Subcutaneous abdominal adipose tissue (tissue), 5 donors: ENCODE results near the gene PGAM2.

ENCODE experiments used
- H3K27ac ChIP-seq: one replicate; pipeline ENCODE4 v1.7.0; 2013; ENCODE audit warnings: low read depth, mild to moderate bottlenecking, inconsistent platforms, low read length, moderate library complexity
- H3K27me3 ChIP-seq, 5 donors: one replicate each; pipeline ENCODE4 v1.7.0; 2013; ENCODE audit warnings: low read length in 5 of 5, inconsistent platforms in 1 of 5; ENCODE audit not compliant: control insufficient read depth in 5 of 5, insufficient read depth in 4 of 5
- H3K36me3 ChIP-seq, 5 donors: one replicate each; pipeline ENCODE4 v1.7.0; 2013; ENCODE audit warnings: low read length in 5 of 5; ENCODE audit not compliant: control insufficient read depth in 5 of 5, insufficient read depth in 5 of 5
- H3K4me1 ChIP-seq, 5 donors: one replicate each; pipeline ENCODE4 v1.7.0; 2013; ENCODE audit warnings: low read length in 5 of 5, mild to moderate bottlenecking in 3 of 5, moderate library complexity in 1 of 5; ENCODE audit not compliant: control insufficient read depth in 5 of 5, insufficient read depth in 5 of 5
- H3K4me3 ChIP-seq, 5 donors: one replicate each; pipeline ENCODE4 v1.7.0; 2013; ENCODE audit warnings: low read length in 5 of 5, low read depth in 1 of 5
- H3K9ac ChIP-seq, 5 donors: one replicate each; pipeline ENCODE4 v1.7.0; 2013; ENCODE audit warnings: low read length in 5 of 5, mild to moderate bottlenecking in 4 of 5, moderate library complexity in 3 of 5
- H3K9me3 ChIP-seq, 5 donors: one replicate each; pipeline ENCODE4 v1.7.0; 2013; ENCODE audit warnings: low read length in 5 of 5; ENCODE audit not compliant: control insufficient read depth in 5 of 5
- donor health status: healthy.
- donor health status: healthy.
- donor health status: healthy.
- donor health status: healthy.
- donor health status: healthy.

Gene PGAM2

DNA sequence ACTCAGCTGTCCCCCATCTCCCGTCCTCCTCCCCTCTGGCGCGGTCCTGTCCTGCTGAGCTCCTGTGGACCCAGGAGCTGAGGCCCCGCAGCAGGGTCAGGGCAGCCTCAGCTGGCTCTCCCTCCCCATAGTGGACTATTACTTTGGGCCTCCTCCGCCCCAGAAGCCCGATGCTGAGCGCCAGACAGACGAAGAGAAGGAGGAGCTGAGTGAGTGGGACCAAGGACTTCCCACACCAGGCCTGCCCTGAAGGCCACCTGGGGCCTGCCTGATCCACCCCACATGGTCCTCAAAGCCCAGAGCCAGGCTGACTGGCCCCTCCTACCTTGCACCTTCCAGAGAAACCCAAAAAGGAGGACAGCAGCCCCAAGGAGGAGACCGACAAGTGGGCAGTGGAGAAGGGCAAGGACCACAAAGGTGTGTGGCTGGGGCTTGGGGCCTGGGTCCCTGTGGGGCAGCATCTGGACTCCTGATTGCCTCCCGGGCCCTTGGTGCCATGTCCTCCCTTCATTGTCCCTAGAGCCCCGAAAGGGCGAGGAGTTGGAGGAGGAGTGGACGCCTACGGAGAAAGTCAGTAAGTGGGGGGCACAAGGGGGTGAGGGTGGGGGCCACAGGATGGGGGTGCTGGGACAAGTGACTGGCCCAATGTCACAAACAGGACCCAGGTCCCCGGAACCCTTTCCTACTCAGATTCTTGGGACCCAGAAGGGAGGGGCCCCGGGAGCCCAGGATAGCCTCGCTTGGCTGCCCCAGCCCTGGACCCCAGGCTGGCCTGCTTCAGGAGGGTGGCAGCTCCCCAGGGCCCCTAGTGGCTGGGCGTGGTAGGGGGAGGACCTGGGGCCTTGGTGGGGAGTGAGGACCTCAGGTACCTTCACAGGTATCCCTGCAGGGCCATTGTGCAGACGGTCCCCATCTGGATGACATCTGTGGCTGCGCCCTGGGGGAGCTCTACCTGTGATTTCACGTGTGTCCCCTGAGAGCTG, 43.7 kb upstream of the PGAM2 start:
- Histone ChIP-seq H3K27ac (no peak overlapping the region), H3K36me3 (peaks cover 0 to 52% (median 28%) of the 10 kb centered on the region in 5 donors)

DNA sequence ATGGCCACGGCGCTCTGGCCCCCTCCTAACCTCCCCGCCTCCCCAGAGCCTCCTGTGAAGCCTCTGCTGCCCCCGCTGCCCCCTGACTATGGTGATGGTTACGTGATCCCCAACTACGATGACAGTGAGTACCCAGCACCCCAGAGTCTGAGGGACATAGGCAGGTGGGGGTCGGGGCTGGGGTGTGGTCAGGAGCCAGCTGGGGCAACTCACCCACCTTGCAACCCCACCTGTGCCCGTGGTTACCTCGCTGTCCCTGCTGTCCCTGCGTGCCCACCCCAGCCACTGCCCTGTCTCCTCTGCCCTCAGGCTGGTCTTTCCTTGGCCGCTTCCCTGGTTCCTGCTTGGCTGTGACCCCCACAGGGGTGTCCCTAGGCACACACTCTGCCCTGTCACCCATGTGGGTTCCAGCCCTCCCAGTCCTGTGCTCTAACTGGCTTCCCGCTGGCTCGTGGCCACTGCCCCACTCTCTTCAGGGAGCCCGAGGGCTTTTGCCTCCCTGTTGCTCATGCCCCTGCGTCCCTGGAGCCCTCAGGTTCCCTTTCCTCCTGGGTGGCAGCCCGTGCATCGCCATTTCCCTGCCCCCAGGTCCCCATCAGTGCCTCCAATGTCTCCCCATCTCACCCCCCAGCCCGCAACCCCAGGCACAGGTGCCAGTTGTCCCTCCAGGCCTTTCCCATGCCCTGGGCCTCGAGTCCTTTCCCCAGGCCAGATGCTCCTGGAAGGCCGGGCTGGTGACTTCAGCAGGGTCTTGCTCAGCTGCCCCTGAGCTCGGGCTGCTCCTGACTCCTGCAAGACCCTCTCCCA, 42.8 kb upstream of the PGAM2 start:
- Histone ChIP-seq H3K4me3 (no peak overlapping the region), H3K27ac (no peak overlapping the region), H3K9me3 (no peaks in the 10 kb centered on the region), H3K27me3 (peaks cover 0 to 6% (median 0%) of the 10 kb centered on the region in 5 donors), H3K9ac (no peak overlapping the region), H3K4me1 (peaks cover 9 to 34% (median 22%) of the 10 kb centered on the region in 5 donors), H3K36me3 (peaks cover 0 to 46% (median 21%) of the 10 kb centered on the region in 5 donors)

More for the DNA sequence above, 43.7 kb upstream of the PGAM2 start:
- H3K9ac ChIP-seq, result peak overlapping the region in 1 of 5 donors; percentile 30
- no peak overlapping the region for H3K4me3 ChIP-seq
- H3K9me3 ChIP-seq, result no peaks in the 10 kb centered on the region
- peaks cover 0 to 6% (median 0%) of the 10 kb centered on the region in 5 donors for H3K27me3 ChIP-seq
- H3K4me1 ChIP-seq, result peaks cover 9 to 28% (median 19%) of the 10 kb centered on the region in 5 donors

GRCh38 chr7:44107116-44107960, 42.0 kb upstream of the PGAM2 start:
- peaks cover 11 to 42% (median 26%) of the 10 kb centered on the region in 5 donors for H3K4me1 ChIP-seq
- no peak overlapping the region for H3K27ac ChIP-seq
- H3K9me3 ChIP-seq, result no peaks in the 10 kb centered on the region
- H3K9ac ChIP-seq, result peak overlapping the region in 1 of 5 donors; percentile 23
- no peak overlapping the region for H3K4me3 ChIP-seq
- peaks cover 0 to 6% (median 0%) of the 10 kb centered on the region in 5 donors for H3K27me3 ChIP-seq
- H3K36me3 ChIP-seq, result peaks cover 0 to 42% (median 16%) of the 10 kb centered on the region in 5 donors

GRCh38 chr7:44106311-44107065, 41.1 kb upstream of the PGAM2 start:
- Histone ChIP-seq H3K27me3 (peaks cover 0 to 6% (median 0%) of the 10 kb centered on the region in 5 donors), H3K27ac (peak overlapping the region; percentile 72), H3K9me3 (no peaks in the 10 kb centered on the region), H3K4me1 (peaks cover 13 to 48% (median 32%) of the 10 kb centered on the region in 5 donors), H3K9ac (peak overlapping the region in 3 of 5 donors; percentile 8 to 56 (median 55)), H3K36me3 (peaks cover 0 to 33% (median 16%) of the 10 kb centered on the region in 5 donors), H3K4me3 (peak overlapping the region in 1 of 5 donors; percentile 9)

DNA sequence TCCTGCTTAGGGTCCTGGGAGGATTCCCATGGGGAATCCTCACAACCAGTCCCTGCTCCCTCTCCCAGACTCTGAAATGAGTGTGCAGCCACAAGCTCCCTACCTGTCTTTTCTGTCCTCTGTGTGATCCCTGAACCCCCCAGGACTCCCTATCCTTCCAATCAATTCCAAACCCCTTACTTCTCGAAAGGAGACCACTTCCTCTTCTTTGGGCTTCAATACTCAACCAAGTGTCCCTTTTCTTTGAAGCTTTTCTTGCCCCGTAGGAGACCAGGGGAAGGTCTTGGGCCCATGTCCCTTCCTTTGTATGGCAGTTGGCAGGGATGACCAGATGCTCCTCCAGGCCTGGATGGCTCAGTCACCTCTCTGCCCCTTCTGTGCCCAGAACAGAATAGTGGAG, 40.5 kb upstream of the PGAM2 start:
- peaks cover 0 to 27% (median 11%) of the 10 kb centered on the region in 5 donors for H3K36me3 ChIP-seq

DNA sequence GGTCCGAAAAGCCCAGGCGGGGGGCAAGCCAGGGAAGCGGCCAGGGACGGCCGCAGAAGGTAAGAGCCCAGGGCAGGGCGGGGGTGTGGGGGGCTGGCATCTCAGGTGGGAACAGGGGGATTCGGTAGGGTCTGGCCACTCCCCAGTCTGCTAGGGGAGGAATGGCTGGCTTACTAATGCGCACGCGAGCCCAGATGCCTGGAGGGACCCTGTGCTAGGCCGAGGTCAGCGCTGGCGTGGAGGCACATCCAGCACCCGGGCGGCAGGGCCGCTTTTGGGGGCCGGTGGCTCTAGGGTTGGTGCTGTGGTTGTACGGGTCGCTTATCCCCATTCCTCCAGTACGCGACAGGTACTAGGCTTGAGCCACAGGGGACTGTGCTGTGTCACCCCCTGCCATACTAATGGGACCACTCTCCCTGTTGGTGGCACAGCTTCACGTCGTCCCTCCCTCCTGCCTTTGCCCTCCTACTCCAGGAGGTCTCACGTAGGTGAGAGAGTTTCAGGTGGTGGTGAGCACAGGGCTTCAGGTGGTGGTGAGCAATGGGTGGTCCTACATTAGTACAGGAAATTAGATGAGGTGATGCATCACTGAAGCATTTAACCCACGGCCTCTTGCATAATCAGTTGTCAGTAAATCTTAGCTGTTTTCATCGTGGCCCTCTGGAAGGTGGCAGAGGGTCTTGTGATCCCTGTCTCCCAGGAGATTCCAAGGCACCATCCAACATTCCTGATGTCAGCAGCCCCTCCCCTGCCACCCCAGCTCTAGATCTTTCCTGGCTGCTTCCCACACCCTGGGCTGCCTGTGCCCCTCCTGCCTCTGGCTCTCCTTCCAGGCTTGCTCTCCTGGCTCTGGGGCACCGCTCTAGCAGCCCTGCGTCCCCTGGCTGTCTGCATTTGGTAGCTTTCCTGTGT, 39.7 kb upstream of the PGAM2 start:
- H3K9ac ChIP-seq, result peak overlapping the region; percentile 8 to 70 (median 59)
- H3K4me3 ChIP-seq, result peak overlapping the region; percentile 54 to 81 (median 69)
- H3K27ac ChIP-seq, result peak overlapping the region; percentile 72
- H3K27me3 ChIP-seq, result peaks cover 0 to 3% (median 0%) of the 10 kb centered on the region in 5 donors
- peaks cover 13 to 54% (median 37%) of the 10 kb centered on the region in 5 donors for H3K4me1 ChIP-seq
- no peaks in the 10 kb centered on the region for H3K9me3 ChIP-seq
- peaks cover 0 to 20% (median 7%) of the 10 kb centered on the region in 5 donors for H3K36me3 ChIP-seq

More for the DNA sequence above, 40.5 kb upstream of the PGAM2 start:
- H3K27ac ChIP-seq, result peak overlapping the region; percentile 72
- peak overlapping the region; percentile 54 to 81 (median 69) for H3K4me3 ChIP-seq
- H3K27me3 ChIP-seq, result peaks cover 0 to 6% (median 0%) of the 10 kb centered on the region in 5 donors
- peak overlapping the region; percentile 8 to 56 (median 41) for H3K9ac ChIP-seq
- peaks cover 13 to 52% (median 34%) of the 10 kb centered on the region in 5 donors for H3K4me1 ChIP-seq
- H3K9me3 ChIP-seq, result no peaks in the 10 kb centered on the region

DNA sequence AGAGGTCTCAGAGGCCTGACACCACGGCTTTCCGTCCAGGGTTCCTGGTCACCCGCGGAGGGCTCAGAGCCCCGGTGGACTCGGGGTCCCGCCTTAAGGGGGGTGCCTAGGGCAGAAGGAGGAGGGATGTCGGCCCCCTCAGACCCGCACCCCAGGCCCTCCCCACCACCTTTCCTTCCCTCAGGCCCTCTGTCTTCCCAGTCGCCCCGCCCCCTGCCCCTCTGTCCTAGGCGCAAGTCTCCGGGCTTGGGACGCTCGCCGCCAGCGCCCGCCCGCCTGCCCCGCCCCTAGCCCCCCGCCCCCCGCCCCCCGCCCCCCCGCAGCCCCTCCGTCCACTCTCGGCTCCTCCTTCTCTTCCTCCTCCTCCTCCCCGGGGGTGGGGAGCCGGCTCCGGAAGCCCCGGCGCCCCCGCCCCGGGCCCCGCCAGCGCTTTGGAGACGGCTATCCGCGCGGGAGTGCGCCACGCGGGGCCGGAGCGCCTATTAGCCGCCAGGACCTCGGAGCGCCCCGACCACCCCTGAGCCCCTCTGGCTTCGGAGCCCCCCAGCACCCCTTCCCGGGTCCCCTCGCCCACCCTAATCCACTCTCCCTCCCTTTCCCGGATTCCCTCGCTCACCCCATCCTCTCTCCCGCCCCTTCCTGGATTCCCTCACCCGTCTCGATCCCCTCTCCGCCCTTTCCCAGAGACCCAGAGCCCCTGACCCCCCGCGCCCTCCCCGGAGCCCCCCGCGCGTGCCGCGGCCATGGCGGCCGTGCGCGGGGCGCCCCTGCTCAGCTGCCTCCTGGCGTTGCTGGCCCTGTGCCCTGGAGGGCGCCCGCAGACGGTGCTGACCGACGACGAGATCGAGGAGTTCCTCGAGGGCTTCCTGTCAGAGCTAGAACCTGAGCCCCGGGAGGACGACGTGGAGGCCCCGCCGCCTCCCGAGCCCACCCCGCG, 38.8 kb upstream of the PGAM2 start, which contains the start of gene AEBP1:
Gene AEBP1, plus strand, starts transcription at position 423 of the 937 bp plus-strand sequence. Its CDS starts 321 bp downstream, at position 744.
- Histone ChIP-seq H3K4me3 (peak within 1 kb of the TSS; percentile 54 to 81 (median 69)), H3K36me3 (peaks cover 0 to 16% (median 4%) of the 10 kb centered on the region in 5 donors), H3K9me3 (no peaks in the 10 kb centered on the region), H3K27me3 (peaks cover 0 to 3% (median 0%) of the 10 kb centered on the region in 5 donors), H3K27ac (peak within 1 kb of the TSS; percentile 72), H3K4me1 (peaks cover 13 to 54% (median 37%) of the 10 kb centered on the region in 5 donors), H3K9ac (peak within 1 kb of the TSS; percentile 8 to 70 (median 59))
